NT2/D1 (cell line): ENCODE results near the gene DNAI2.

Experiments
- SUZ12 ChIP-seq: IDR thresholded peaks from 2 replicates; pipeline ENCODE4 v1.6.1; 2011; ENCODE audit not compliant: insufficient read length, insufficient read depth; ENCODE audit errors: extremely low read depth
- ZNF274 ChIP-seq: IDR thresholded peaks from 2 replicates; pipeline ENCODE4 v1.6.1; 2011; ENCODE audit warnings: mild to moderate bottlenecking, low read depth, low read length

DNA sequence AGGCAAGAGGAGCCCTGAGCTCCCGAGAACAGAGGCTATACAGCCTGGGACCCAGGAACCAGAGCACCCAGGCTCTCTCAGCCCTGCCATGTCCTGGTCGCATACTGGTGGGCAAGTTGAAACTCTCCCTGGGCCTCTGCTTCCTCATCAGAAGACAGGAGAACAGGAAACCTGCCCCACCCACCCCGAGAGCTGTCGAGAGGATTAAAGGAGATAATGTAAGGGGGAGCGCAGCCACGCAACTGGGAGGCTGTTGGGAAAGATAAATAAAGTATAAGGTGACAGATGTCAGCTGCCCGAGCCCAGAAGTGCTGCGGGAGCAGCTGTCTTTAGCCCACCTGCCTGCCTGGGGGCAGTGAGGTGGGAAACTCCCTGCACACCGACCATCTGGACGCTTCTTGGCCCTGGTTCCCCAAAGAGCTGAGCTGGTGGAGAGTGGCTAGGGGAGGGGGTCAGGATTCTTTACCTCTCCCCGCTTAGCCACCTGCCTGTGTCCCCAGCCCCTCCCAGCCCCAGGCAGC is 58.8 kb downstream of the DNAI2 start:
- TF ChIP-seq SUZ12 (no peak), ZNF274 (no peak)
